ENCODE results near the gene PRKCE.

- TF ChIP-seq CTCF (IDR thresholded peaks at IDR 0.05) (no peak), POLR2A (IDR thresholded peaks at IDR 0.05) (no peak)
Measured at GRCh38 chr2:45759310-45759851, 107.9 kb downstream of the PRKCE start.
